ENCODE measurements around the gene SAA2. TPM values are rescaled to one million over a fixed set of nuclear protein-coding genes. Genes with fewer than 3 reads are reported as not detected.

Gene SAA2
- total and polyA plus RNA-seq, 2 of the 4 experiments (the other 2 are of a cell fraction), result not detected

GRCh38 chr11:18254781-18255361, 6.4 kb upstream of the SAA2 start:
- Histone ChIP-seq H4K8ac (ENCODE audit: low read depth in 2 of 2, low read length in 2 of 2) (no peak overlapping the region), H2BK15ac (ENCODE audit: low read depth, low read length) (no peak overlapping the region), H3K27me3 (ENCODE audit: control insufficient read depth, insufficient read depth, low read length) (peaks cover 6% of the 10 kb centered on the region), H4K91ac (ENCODE audit: insufficient read depth, low read depth, low read length) (no peak overlapping the region), H3K14ac (replicated peaks; ENCODE audit: low read depth, low read length) (no peak overlapping the region), H3K4ac (ENCODE audit: low read depth, low read length) (no peak overlapping the region), H2BK120ac (ENCODE audit: low read depth, low read length) (no peak overlapping the region), H4K5ac (ENCODE audit: low read depth, low read length) (no peak overlapping the region), H3K9me3 (ENCODE audit: control insufficient read depth, insufficient read depth, low read length) (no peaks in the 10 kb centered on the region), H3K18ac (ENCODE audit: low read depth, low read length) (no peak overlapping the region), H2BK5ac (ENCODE audit: low read depth, low read length, poor library complexity, severe bottlenecking) (no peak overlapping the region), H3K27ac (ENCODE audit: insufficient read depth, low read length) (no peak overlapping the region), H4K20me1 (ENCODE audit: insufficient read depth, low read length) (no peaks in the 10 kb centered on the region), H2AFZ (replicated peaks; ENCODE audit: low read length, poor library complexity) (no peak overlapping the region), H2AK9ac (replicated peaks; ENCODE audit: low read depth, low read length, poor library complexity) (no peak overlapping the region), H3K79me1 (ENCODE audit: low read depth in 1 of 2, low read length in 2 of 2) (no peaks in the 10 kb centered on the region), H3K36me3 (ENCODE audit: control insufficient read depth, insufficient read depth, low read length) (no peaks in the 10 kb centered on the region), H3K9ac (ENCODE audit: low read depth, low read length) (no peak overlapping the region), H3K4me1 (ENCODE audit: control insufficient read depth, insufficient read depth, low read length) (no peaks in the 10 kb centered on the region), H3K4me3 (ENCODE audit: insufficient read depth, low read depth, low read length) (no peak overlapping the region), H3K9me1 (ENCODE audit: insufficient read depth, low read length) (no peaks in the 10 kb centered on the region), H2AK5ac (ENCODE audit: low read depth, low read length) (no peak overlapping the region), H3K23ac (ENCODE audit: low read depth, low read length) (no peak overlapping the region), H3K4me2 (ENCODE audit: low read depth, low read length) (no peak overlapping the region), H2BK20ac (ENCODE audit: low read depth, low read length) (no peak overlapping the region), H3K56ac (ENCODE audit: extremely low read depth, insufficient read depth, low read length) (no peak overlapping the region)
- no peak for ATAC-seq (ENCODE audit: low read depth)
- no peak for TF ChIP-seq MXI1 (IDR thresholded peaks at IDR 0.05; ENCODE audit: borderline replicate concordance, low read depth, low read length)
- no peak for TF ChIP-seq SMC3 (IDR thresholded peaks at IDR 0.05; ENCODE audit: low read depth, low read length)
- no peak for TF ChIP-seq CHD1 (IDR thresholded peaks at IDR 0.05; ENCODE audit: low read depth, low read length)
- TF ChIP-seq RFX5 (IDR thresholded peaks at IDR 0.05; ENCODE audit: low read depth, low read length), result no peak
- no peak for TF ChIP-seq RAD21 (IDR thresholded peaks at IDR 0.05; ENCODE audit: low read length)
- no peak for TF ChIP-seq FOS (IDR thresholded peaks at IDR 0.05; ENCODE audit: low read depth, low read length)
- no peak for TF ChIP-seq BHLHE40 (IDR thresholded peaks at IDR 0.05; ENCODE audit: low read depth, low read length)
- TF ChIP-seq MAZ (IDR thresholded peaks at IDR 0.05; ENCODE audit: borderline replicate concordance, low read depth, low read length), result no peak
- TF ChIP-seq CEBPB (IDR thresholded peaks at IDR 0.05; ENCODE audit: low read depth, low read length), result no peak
- no peak for TF ChIP-seq MAFK (IDR thresholded peaks at IDR 0.05; ENCODE audit: low read depth, low read length)
- TF ChIP-seq, protein P1, sequence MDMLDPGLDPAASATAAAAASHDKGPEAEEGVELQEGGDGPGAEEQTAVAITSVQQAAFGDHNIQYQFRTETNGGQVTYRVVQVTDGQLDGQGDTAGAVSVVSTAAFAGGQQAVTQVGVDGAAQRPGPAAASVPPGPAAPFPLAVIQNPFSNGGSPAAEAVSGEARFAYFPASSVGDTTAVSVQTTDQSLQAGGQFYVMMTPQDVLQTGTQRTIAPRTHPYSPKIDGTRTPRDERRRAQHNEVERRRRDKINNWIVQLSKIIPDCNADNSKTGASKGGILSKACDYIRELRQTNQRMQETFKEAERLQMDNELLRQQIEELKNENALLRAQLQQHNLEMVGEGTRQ (IDR thresholded peaks at IDR 0.05; ENCODE audit: low read depth, low read length), result no peak
- TF ChIP-seq CTCF (conservative IDR thresholded peaks at IDR 0.05; ENCODE audit: low read depth, low read length), result no peak
- no peak for TF ChIP-seq POLR2A (IDR thresholded peaks at IDR 0.05; ENCODE audit: low read depth, low read length)
- TF ChIP-seq ELK1 (IDR thresholded peaks at IDR 0.05; ENCODE audit: borderline replicate concordance, low read depth, low read length), result no peak
- POLR2A ChIA-PET (ENCODE audit: unreplicated experiment), result no interaction called here
- CTCF ChIA-PET, result no interaction called here
- in situ Hi-C loops (cut with MboI; ENCODE audit: low sequenced_read_pairs) (no loop called here), intact Hi-C loops (cut with micrococcal nuclease) (no loop called here), dilution Hi-C loops (cut with HindIII; ENCODE audit: low sequenced_read_pairs, unreplicated experiment) (no loop called here)
- DNase-seq, result no peak
- WGBS, 2 experiments (ENCODE audit: extremely low coverage in 2 of 2, insufficient read length in 1 of 2), result 25% methylated on average over 2 of the region's 2 CpGs; no CpG with 5 or more reads in 1 of the 2 experiments
- no TSS peak for BruUV-seq (replicated peaks)

All from IMR-90 (cell line).